Suprapubic skin (tissue), 4 donors: Measurements from ENCODE around the gene BHMT2.

Experiments used
- CTCF ChIP-seq, 2 donors: fragments of 200-600 bp in 1 of 2; fragments of 450-650 bp in 1 of 2; sonication (generic) in 1 of 2; IDR thresholded peaks; one replicate each; pipeline ENCODE4 v1.5.1; 2016 to 2019; ENCODE audit warnings: antibody characterized with exemption in 2 of 2, mild to moderate bottlenecking in 1 of 2, moderate library complexity in 1 of 2
- EP300 ChIP-seq: sonication (generic); formaldehyde crosslinking; IDR thresholded peaks from one replicate; pipeline ENCODE4 v1.6.1; 2017; ENCODE audit warnings: antibody characterized with exemption
- POLR2A ChIP-seq, 2 donors: fragments of 450-650 bp; IDR thresholded peaks; one replicate each; pipeline ENCODE4 v1.6.1; 2017; ENCODE audit warnings: antibody characterized with exemption in 2 of 2, mild to moderate bottlenecking in 2 of 2, moderate library complexity in 2 of 2
- POLR2AphosphoS5 ChIP-seq, 3 donors: sonication (generic); formaldehyde crosslinking; IDR thresholded peaks; one replicate each; pipeline ENCODE4 v1.6.1; 2017; ENCODE audit warnings: antibody characterized with exemption in 3 of 3

- TF ChIP-seq CTCF (IDR thresholded peaks at IDR 0.05) (no peak), EP300 (no peak), POLR2A (IDR thresholded peaks at IDR 0.05) (no peak), POLR2AphosphoS5 (IDR thresholded peaks at IDR 0.05) (no peak)
Observed at GRCh38 chr5:79108792-79109191, 39.2 kb downstream of the BHMT2 start.
